Hepatocyte (in vitro differentiated cells): Measurements from ENCODE around the gene FMO2. TPM values are rescaled to one million over a fixed set of nuclear protein-coding genes. Genes with fewer than 3 reads are reported as not detected.

Experiments
- DNase-seq: peaks from one replicate; pipeline ENCODE4 v3.0.0-alpha.2; 2016; ENCODE audit warnings: low spot score
- H2AFZ ChIP-seq: fragments of 200-600 bp; sonication (generic); 2 replicates; pipeline ENCODE4 v1.6.0; 2016; ENCODE audit warnings: antibody characterized with exemption, mild to moderate bottlenecking
- H3K27ac ChIP-seq: fragments of 200-600 bp; sonication (generic); 2 replicates; pipeline ENCODE4 v1.5.1; 2016; ENCODE audit warnings: mild to moderate bottlenecking
- H3K27me3 ChIP-seq: fragments of 200-600 bp; sonication (generic); 2 replicates; pipeline ENCODE4 v1.6.1; 2016
- H3K36me3 ChIP-seq: fragments of 200-600 bp; sonication (generic); replicated peaks from 2 replicates; pipeline ENCODE4 v1.5.1; 2016; ENCODE audit warnings: low read depth; ENCODE audit not compliant: insufficient read depth
- H3K4me1 ChIP-seq: fragments of 200-600 bp; sonication (generic); 2 replicates; pipeline ENCODE4 v1.5.1; 2016; ENCODE audit warnings: mild to moderate bottlenecking, moderate library complexity; ENCODE audit not compliant: insufficient read depth
- H3K4me2 ChIP-seq: fragments of 200-600 bp; sonication (generic); 2 replicates; pipeline ENCODE4 v1.6.0; 2016
- H3K4me3 ChIP-seq: fragments of 200-600 bp; sonication (generic); 2 replicates; pipeline ENCODE4 v1.5.1; 2016; ENCODE audit warnings: mild to moderate bottlenecking
- H3K79me2 ChIP-seq: fragments of 200-600 bp; sonication (generic); 2 replicates; pipeline ENCODE4 v1.6.0; 2017; ENCODE audit warnings: mild to moderate bottlenecking
- H3K9me2 ChIP-seq: fragments of 200-600 bp; sonication (generic); replicated peaks from 2 replicates; pipeline ENCODE4 v1.6.0; 2017; ENCODE audit warnings: mild to moderate bottlenecking; ENCODE audit not compliant: insufficient read depth
- H3K9me3 ChIP-seq: fragments of 200-600 bp; sonication (generic); 2 replicates; pipeline ENCODE4 v1.5.1; 2016; ENCODE audit warnings: low read depth, mild to moderate bottlenecking
- H4K20me1 ChIP-seq: fragments of 200-600 bp; sonication (generic); 2 replicates; pipeline ENCODE4 v1.6.0; 2016; ENCODE audit warnings: mild to moderate bottlenecking; ENCODE audit not compliant: insufficient read depth, poor library complexity, severe bottlenecking
- EZH2 ChIP-seq: fragments of 200-600 bp; sonication (generic); IDR thresholded peaks from 2 replicates; pipeline ENCODE4 v1.6.1; 2016; ENCODE audit warnings: antibody characterized with exemption, mild to moderate bottlenecking, borderline replicate concordance
- EZH2phosphoT487 ChIP-seq: fragments of 200-600 bp; sonication (generic); IDR thresholded peaks from one replicate; pipeline ENCODE4 v1.6.1; 2018; ENCODE audit warnings: antibody characterized with exemption, mild to moderate bottlenecking, low read depth, moderate library complexity; ENCODE audit not compliant: unreplicated experiment, severe bottlenecking
- WGBS: methylation state at CpG from one replicate; pipeline ENCODE4 v1.1.6; 2016; ENCODE audit warnings: low lambda C conversion rate; ENCODE audit errors: missing lambda C conversion rate; 5-methylcytosine and 5-hydroxymethylcytosine counted together
- polyA plus RNA-seq: library from polyadenylated mRNA; unstranded; fragments of >200 nt; fragmentation: Nextera tagmentation; extraction: Ambion mirVana; gene quantifications from 2 replicates; pipeline ENCODE4 v1.2.1, GENCODE V29; 2016
- total RNA-seq: library from RNA; depleted of rRNA; stranded (reverse); fragments of >200 nt; gene quantifications from 2 replicates; pipeline ENCODE4 v1.2.3, GENCODE V29; 2014
- TF ChIP-seq, protein P1 (sequence below): fragments of 200-600 bp; sonication (generic); IDR thresholded peaks from 2 replicates; pipeline ENCODE4 v1.5.1; 2016; ENCODE audit warnings: antibody characterized with exemption, mild to moderate bottlenecking; ENCODE audit not compliant: poor library complexity

FMO2 gene
- total and polyA plus RNA-seq, 2 experiments from 2014 or later = 0.70 TPM; not detected in 1

DNA sequence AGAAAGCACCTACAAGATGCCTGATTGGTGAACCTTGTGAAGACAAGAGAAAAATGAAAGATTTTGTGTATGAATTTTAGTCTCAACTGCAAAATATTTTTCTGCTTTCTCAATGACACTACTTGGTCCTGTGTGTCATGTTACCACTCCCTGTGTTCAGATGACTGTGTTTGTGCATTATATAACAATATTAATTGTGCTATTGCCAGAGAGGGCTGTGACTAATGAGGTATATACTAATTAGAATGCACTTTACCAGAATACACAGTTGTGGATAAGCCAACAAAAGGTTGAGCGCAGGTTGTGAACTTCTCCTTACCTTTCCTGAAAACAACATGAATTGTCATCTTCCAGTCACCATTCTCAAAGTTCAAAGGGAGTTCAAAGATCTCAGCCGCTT is 17.3 kb upstream of the FMO2 start:
- H3K4me3 ChIP-seq = no peak overlapping the region
- H4K20me1 ChIP-seq = no peaks in the 10 kb centered on the region
- H3K9me2 ChIP-seq = no peaks in the 10 kb centered on the region
- H3K36me3 ChIP-seq = no peaks in the 10 kb centered on the region
- H3K27me3 ChIP-seq = no peaks in the 10 kb centered on the region
- WGBS = 98% methylated on average over 2 of the region's 2 CpGs
- DNase-seq = no peak
- no peak overlapping the region for H2AFZ ChIP-seq
- H3K27ac ChIP-seq = no peak overlapping the region
- no peaks in the 10 kb centered on the region for H3K9me3 ChIP-seq
- no peaks in the 10 kb centered on the region for H3K79me2 ChIP-seq
- TF ChIP-seq EZH2phosphoT487 = no peak
- TF ChIP-seq EZH2 = no peak
- TF ChIP-seq, protein P1, sequence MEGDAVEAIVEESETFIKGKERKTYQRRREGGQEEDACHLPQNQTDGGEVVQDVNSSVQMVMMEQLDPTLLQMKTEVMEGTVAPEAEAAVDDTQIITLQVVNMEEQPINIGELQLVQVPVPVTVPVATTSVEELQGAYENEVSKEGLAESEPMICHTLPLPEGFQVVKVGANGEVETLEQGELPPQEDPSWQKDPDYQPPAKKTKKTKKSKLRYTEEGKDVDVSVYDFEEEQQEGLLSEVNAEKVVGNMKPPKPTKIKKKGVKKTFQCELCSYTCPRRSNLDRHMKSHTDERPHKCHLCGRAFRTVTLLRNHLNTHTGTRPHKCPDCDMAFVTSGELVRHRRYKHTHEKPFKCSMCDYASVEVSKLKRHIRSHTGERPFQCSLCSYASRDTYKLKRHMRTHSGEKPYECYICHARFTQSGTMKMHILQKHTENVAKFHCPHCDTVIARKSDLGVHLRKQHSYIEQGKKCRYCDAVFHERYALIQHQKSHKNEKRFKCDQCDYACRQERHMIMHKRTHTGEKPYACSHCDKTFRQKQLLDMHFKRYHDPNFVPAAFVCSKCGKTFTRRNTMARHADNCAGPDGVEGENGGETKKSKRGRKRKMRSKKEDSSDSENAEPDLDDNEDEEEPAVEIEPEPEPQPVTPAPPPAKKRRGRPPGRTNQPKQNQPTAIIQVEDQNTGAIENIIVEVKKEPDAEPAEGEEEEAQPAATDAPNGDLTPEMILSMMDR = no peak
- no peak overlapping the region for H3K4me2 ChIP-seq
- H3K4me1 ChIP-seq = no peaks in the 10 kb centered on the region

DNA sequence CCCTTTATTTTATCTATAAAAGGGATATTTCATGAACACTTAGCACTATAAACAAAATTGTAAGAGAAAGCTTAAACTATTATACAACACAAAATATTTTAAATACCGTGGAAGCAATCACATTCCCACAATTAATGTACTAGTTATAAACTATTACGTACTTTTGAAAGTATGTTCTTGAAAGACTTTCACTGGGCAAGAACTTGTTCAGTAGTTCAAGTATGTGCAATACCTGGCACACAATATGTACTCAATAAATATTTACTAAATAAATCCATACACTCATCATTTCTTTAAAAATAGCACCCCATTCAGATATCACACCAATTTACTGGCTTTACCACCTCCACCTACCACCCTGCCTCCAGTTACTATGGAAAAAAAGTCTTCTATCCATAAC is 12.6 kb upstream of the FMO2 start:
- WGBS = 87% methylated on average over 2 of the region's 2 CpGs
- no peak overlapping the region for H3K27ac ChIP-seq
- no peak overlapping the region for H2AFZ ChIP-seq
- no peaks in the 10 kb centered on the region for H3K9me3 ChIP-seq
- H3K27me3 ChIP-seq = no peaks in the 10 kb centered on the region
- no peaks in the 10 kb centered on the region for H4K20me1 ChIP-seq
- H3K4me2 ChIP-seq = no peak overlapping the region
- no peaks in the 10 kb centered on the region for H3K79me2 ChIP-seq
- no peaks in the 10 kb centered on the region for H3K36me3 ChIP-seq
- no peak for DNase-seq
- H3K4me1 ChIP-seq = no peaks in the 10 kb centered on the region
- H3K4me3 ChIP-seq = no peak overlapping the region
- TF ChIP-seq, protein P1 = no peak
- TF ChIP-seq EZH2phosphoT487 (no peak), EZH2 (no peak)
- no peaks in the 10 kb centered on the region for H3K9me2 ChIP-seq

DNA sequence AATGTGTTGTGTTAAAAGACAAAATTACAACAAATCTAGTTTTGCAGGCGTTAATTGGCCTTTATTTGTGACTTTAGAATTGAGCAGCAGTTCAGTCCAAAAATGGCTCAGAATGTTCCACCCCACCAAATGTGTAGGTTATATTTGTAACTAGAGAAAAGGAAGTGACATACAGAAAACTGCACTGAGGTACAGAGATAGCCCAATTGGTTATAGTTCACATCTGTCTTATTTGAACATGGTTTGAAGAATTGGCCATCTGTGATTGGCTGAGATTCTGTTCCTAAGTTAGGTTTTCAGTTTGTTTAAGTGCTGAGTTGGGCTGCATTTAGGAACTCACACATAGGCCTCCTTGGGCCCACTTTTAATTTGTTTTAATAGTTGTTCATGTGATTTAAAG is 12.0 kb upstream of the FMO2 start:
- H3K27me3 ChIP-seq = no peaks in the 10 kb centered on the region
- no peaks in the 10 kb centered on the region for H3K9me3 ChIP-seq
- H3K79me2 ChIP-seq = no peaks in the 10 kb centered on the region
- no peaks in the 10 kb centered on the region for H4K20me1 ChIP-seq
- no peaks in the 10 kb centered on the region for H3K9me2 ChIP-seq
- no peak overlapping the region for H3K27ac ChIP-seq
- H3K4me1 ChIP-seq = no peaks in the 10 kb centered on the region
- DNase-seq = no peak
- no peak overlapping the region for H3K4me3 ChIP-seq
- 100% methylated on average over 1 of the region's 1 CpG for WGBS
- H3K36me3 ChIP-seq = no peaks in the 10 kb centered on the region
- no peak overlapping the region for H3K4me2 ChIP-seq
- TF ChIP-seq EZH2phosphoT487 (no peak), EZH2 (no peak)
- TF ChIP-seq, protein P1 = no peak
- H2AFZ ChIP-seq = no peak overlapping the region
